Heart right ventricle (tissue), 16 donors: ENCODE measurements around the gene ANKLE1. TPM values are rescaled to one million over a fixed set of nuclear protein-coding genes. Genes with fewer than 3 reads are reported as not detected.
A peak's percentile ranks its signal among the peaks of the same experiment; 100 is the strongest.

ENCODE experiments used
- ATAC-seq, 8 donors: fragments of 200-7000 bp; cut with Tn5 transposase; one replicate each; pipeline ENCODE4 v1.9.1; 2020; ENCODE audit warnings: mild to moderate bottlenecking in 8 of 8, moderate library complexity in 8 of 8, moderate number of reproducible peaks in 1 of 8
- DNase-seq, 2 donors: peaks; one replicate each; pipeline ENCODE4 v3.0.0-alpha.2; 2020
- H3K27ac ChIP-seq, 10 donors: fragments of 200-600 bp; sonication (generic) in 2 of 10; one replicate each; pipeline versions ENCODE4 v1.5.0 to v1.8.0; 2020 to 2022; ENCODE audit warnings: mild to moderate bottlenecking in 3 of 10
- H3K27me3 ChIP-seq, 7 donors: fragments of 200-600 bp; one replicate each; pipeline ENCODE4 v1.8.0; 2021 to 2022; ENCODE audit warnings: mild to moderate bottlenecking in 2 of 7
- H3K36me3 ChIP-seq, 9 donors: fragments of 200-600 bp; sonication (generic) in 1 of 9; one replicate each; pipeline versions ENCODE4 v1.5.0 to v1.8.0; 2020 to 2022; ENCODE audit warnings: mild to moderate bottlenecking in 2 of 9
- H3K4me1 ChIP-seq, 9 donors: fragments of 200-600 bp; sonication (generic) in 1 of 9; one replicate each; pipeline versions ENCODE4 v1.5.0 to v1.8.0; 2020 to 2022; ENCODE audit warnings: mild to moderate bottlenecking in 4 of 9
- H3K4me3 ChIP-seq, 10 donors: fragments of 200-600 bp; sonication (generic) in 2 of 10; one replicate each; pipeline versions ENCODE4 v1.5.0 to v1.8.0; 2020 to 2022; ENCODE audit warnings: mild to moderate bottlenecking in 7 of 10, moderate library complexity in 2 of 10
- H3K9me3 ChIP-seq, 11 donors: fragments of 200-600 bp in 10 of 11; sonication (generic) in 2 of 11; one replicate each; pipeline versions ENCODE4 v1.5.0 to v1.8.0; 2013 to 2022; ENCODE audit warnings: mild to moderate bottlenecking in 2 of 11, control low read depth in 1 of 11, moderate library complexity in 1 of 11
- WGBS, 2 donors: extraction: QIAGEN DNeasy Blood & Tissue Kit; methylation state at CpG; one replicate each; pipeline ENCODE4 v1.1.7; 2013; ENCODE audit warnings: inconsistent platforms in 1 of 2; 5-methylcytosine and 5-hydroxymethylcytosine counted together
- intact Hi-C, 10 donors: fragments of 100-400 bp; cut with DNase I; formaldehyde crosslinking; loops; one replicate each; pipeline versions ENCODE4 v1.11.1 to v1.14.2; 2022
- polyA plus RNA-seq, 2 donors: library from polyadenylated mRNA; stranded (reverse); fragments of 200-250 nt; gene quantifications; one replicate each; pipeline ENCODE4 v1.2.3, GENCODE V29; 2013
- total RNA-seq, 10 donors: library from RNA; stranded (reverse); fragmentation: NEBNext Ultra II Directional in 3 of 10; extraction: Animal tissue kit (Norgen Biotek cat#: 25700) in 3 of 10; gene quantifications; one replicate each; pipeline versions ENCODE4 v1.2.1 to v1.2.4, GENCODE V29; 2021 to 2023
- TF ChIP-seq, protein P1 (sequence below), 9 donors: fragments of 200-600 bp; sonication (generic) in 2 of 9; IDR thresholded peaks; one replicate each; pipeline versions ENCODE4 v1.5.0 to v1.8.0; 2021 to 2022; ENCODE audit warnings: antibody characterized with exemption in 9 of 9, mild to moderate bottlenecking in 5 of 9, moderate library complexity in 1 of 9
- donor health status: Arrhythmogenic right ventricular cardiomyopathy.
- donor health status: ischemic (EF 13 %, LVEDD 7.1; RV severe dilation, severe dysfunction).
- donor health status: healthy with polysubstance abuse.
- donor health status: DM: no; HTN: yes; CAD: no.
- donor health status: DM: no; HTN: no; CAD: no.
- donor health status: ischemic (EF 25% LVEDD 6.9; RV normal size, moderate dysfunction).
- donor health status: ischemic (EF 25% LVEDD 5.7; RV mildly dilated, moderate dysfunction).
- donor health status: healthy.
- donor health status: DM: yes; HTN: yes; CAD: no.
- donor health status: Ischemic cardiomyopathy.
- donor health status: ischemic (EF 35%, LVEDD 5.7; RV mildly dilated, moderate dysfunction).
- donor health status: nonischemic (EF 11% LVEDD 7.7; RV severe dilation, severe dysfunction).
- donor health status: DM: yes; HTN: yes; CAD: no.
- donor health status: PGD.
- donor health status: ischemic (EF 29% LVEDD 5.4; RV normal size, mild dysfunction).
- donor health status: nonischemic (EF 23%, LVEDD 6.1; RV moderate dilation, normal function).

The ANKLE1 gene
- total and polyA plus RNA-seq, 12 donors, result 0.09 to 0.85 (median 0.19) TPM; not detected in 2

- intact Hi-C loops, result no loop called here
- Histone ChIP-seq H3K4me3 (peak within 1 kb of the TSS; percentile 34 to 94 (median 76)), H3K36me3 (peaks cover 0 to 15% (median 1%) of the 10 kb centered on the region in 9 donors), H3K27ac (peak within 1 kb of the TSS in 9 of 10 donors; percentile 46 to 98 (median 92)), H3K27me3 (no peaks in the 10 kb centered on the region), H3K4me1 (peaks cover 7 to 49% (median 45%) of the 10 kb centered on the region in 9 donors), H3K9me3 (peaks cover 0 to 2% (median 0%) of the 10 kb centered on the region in 11 donors)
- DNase-seq, result peak; percentile 96 to 98
- TF ChIP-seq, protein P1, sequence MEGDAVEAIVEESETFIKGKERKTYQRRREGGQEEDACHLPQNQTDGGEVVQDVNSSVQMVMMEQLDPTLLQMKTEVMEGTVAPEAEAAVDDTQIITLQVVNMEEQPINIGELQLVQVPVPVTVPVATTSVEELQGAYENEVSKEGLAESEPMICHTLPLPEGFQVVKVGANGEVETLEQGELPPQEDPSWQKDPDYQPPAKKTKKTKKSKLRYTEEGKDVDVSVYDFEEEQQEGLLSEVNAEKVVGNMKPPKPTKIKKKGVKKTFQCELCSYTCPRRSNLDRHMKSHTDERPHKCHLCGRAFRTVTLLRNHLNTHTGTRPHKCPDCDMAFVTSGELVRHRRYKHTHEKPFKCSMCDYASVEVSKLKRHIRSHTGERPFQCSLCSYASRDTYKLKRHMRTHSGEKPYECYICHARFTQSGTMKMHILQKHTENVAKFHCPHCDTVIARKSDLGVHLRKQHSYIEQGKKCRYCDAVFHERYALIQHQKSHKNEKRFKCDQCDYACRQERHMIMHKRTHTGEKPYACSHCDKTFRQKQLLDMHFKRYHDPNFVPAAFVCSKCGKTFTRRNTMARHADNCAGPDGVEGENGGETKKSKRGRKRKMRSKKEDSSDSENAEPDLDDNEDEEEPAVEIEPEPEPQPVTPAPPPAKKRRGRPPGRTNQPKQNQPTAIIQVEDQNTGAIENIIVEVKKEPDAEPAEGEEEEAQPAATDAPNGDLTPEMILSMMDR (IDR thresholded peaks at IDR 0.05), result peak; percentile 59 to 84 (median 66)
- peak; percentile 81 to 90 (median 86) for ATAC-seq
- 2% methylated on average over 52 of the region's 52 CpGs for WGBS, 2 donors
Observed at GRCh38 chr19:17303167-17303939, 21.7 kb downstream of the ANKLE1 start, which contains the start of gene ABHD8. TSS of gene ABHD8 (minus strand) at chr19:17303425. CDS start at chr19:17301616, 1,809 bp downstream.

GRCh38 chr19:17303940-17304267 is 22.2 kb downstream of the ANKLE1 start:
- Histone ChIP-seq H3K4me3 (peak overlapping the region in 4 of 10 donors; percentile 67 to 92 (median 80)), H3K27ac (peak overlapping the region in 8 of 10 donors; percentile 46 to 98 (median 92)), H3K9me3 (no peaks in the 10 kb centered on the region), H3K36me3 (peaks cover 0 to 10% (median 0%) of the 10 kb centered on the region in 9 donors), H3K4me1 (peaks cover 7 to 54% (median 49%) of the 10 kb centered on the region in 9 donors), H3K27me3 (no peaks in the 10 kb centered on the region)
- WGBS, 2 donors, result 56 to 66% methylated on average over 12 of the region's 12 CpGs
- ATAC-seq, result no peak
- intact Hi-C loops, result loop anchor here in 1 of 10 donors (2.0 kb wide), 1 partner anchor 33 kb away; the partner anchor contains the start of gene GTPBP3
- DNase-seq, result no peak
- TF ChIP-seq, protein P1 (IDR thresholded peaks at IDR 0.05), result no peak

DNA sequence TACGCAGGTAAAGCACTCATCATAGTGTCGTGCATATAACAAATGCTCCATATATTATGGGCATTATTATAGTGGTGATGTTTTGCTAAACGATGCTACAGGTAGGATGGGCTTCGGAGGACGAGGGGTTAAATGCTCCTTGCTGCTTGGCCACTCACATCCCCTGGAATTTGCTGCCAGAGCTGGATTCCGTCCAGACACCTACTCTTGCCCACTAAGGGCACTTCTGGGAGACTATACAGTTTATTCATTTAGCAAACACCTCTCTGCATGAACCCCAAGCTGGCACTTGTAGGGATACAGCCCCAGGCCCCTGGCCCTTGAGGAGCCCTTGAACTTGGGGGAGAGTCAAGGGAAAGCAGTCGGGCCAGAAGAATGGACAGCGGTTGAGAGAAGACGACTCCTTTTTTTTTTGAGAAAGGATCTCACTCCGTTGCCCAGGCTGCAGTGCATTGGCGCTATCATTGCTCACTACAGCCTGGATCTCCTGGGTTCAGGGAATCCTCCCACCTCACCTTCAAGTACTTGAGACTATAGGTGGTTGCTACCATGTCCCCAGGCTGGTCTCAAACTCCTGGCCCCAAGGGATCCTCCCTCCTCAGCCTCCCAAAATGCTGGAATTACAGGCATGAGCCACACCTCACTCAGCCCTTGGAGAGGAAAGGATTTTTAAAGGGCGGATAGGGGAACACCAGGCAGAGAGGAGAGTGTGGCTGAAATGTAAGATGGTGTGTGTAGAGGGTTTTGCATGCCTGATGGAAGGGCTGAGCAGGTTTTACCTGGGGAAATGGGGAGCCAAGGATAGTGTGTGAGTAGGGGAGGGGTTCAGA is 22.9 kb downstream of the ANKLE1 start:
- TF ChIP-seq, protein P1 (IDR thresholded peaks at IDR 0.05), result no peak
- Histone ChIP-seq H3K9me3 (no peaks in the 10 kb centered on the region), H3K4me1 (peaks cover 7 to 55% (median 51%) of the 10 kb centered on the region in 9 donors), H3K36me3 (peaks cover 0 to 7% (median 0%) of the 10 kb centered on the region in 9 donors), H3K4me3 (peak overlapping the region in 3 of 10 donors; percentile 68 to 88 (median 74)), H3K27me3 (no peaks in the 10 kb centered on the region), H3K27ac (peak overlapping the region in 9 of 10 donors; percentile 89 to 98 (median 93))
- 52 to 61% methylated on average over 12 of the region's 12 CpGs for WGBS, 2 donors
- ATAC-seq (no peak), DNase-seq (no peak)
- intact Hi-C loops, result loop anchor here in 2 of 10 donors (2.0 to 5.0 kb wide), 2 partner anchors 32 to 163 kb away; partner anchors contain the start of gene GTPBP3 (in 1 of the 2)

- peaks cover 0 to 7% (median 0%) of the 10 kb centered on the region in 9 donors for H3K36me3 ChIP-seq
- no peaks in the 10 kb centered on the region for H3K27me3 ChIP-seq
- no peaks in the 10 kb centered on the region for H3K9me3 ChIP-seq
- WGBS, 2 donors, result 3 to 7% methylated on average over 7 of the region's 7 CpGs
- H3K27ac ChIP-seq, result peak overlapping the region in 9 of 10 donors; percentile 89 to 98 (median 93)
- ATAC-seq (no peak), DNase-seq (no peak)
- peaks cover 7 to 60% (median 56%) of the 10 kb centered on the region in 9 donors for H3K4me1 ChIP-seq
- H3K4me3 ChIP-seq, result peak overlapping the region in 9 of 10 donors; percentile 63 to 88 (median 74)
- intact Hi-C loops, result loop anchor here in 2 of 10 donors (2.0 to 5.0 kb wide), 2 partner anchors 32 to 162 kb away; partner anchors contain the start of gene GTPBP3 (in 1 of the 2)
- TF ChIP-seq, protein P1 (IDR thresholded peaks at IDR 0.05), result no peak
Observed at GRCh38 chr19:17305216-17305516, 23.5 kb downstream of the ANKLE1 start.
